ENCODE results near the gene PYM1.

PYM1 gene

GRCh38 chr12:55938826-55939501, 11.3 kb upstream of the PYM1 start:
- Histone ChIP-seq H3K36me3 (ENCODE audit: control insufficient read depth, insufficient read depth, low read length) (no peaks in the 10 kb centered on the region), H3K27ac (ENCODE audit: low read depth, low read length) (no peak overlapping the region), H3K4me3 (ENCODE audit: low read depth, low read length) (no peak overlapping the region), H3K27me3 (ENCODE audit: control insufficient read depth, insufficient read depth, low read length) (peaks cover 5% of the 10 kb centered on the region; the same call in 1 of the 2 replicates), H3K9me3 (ENCODE audit: control insufficient read depth, insufficient read depth, low read depth, low read length) (no peaks in the 10 kb centered on the region), H3K4me1 (ENCODE audit: control insufficient read depth, insufficient read depth, low read length) (peaks cover 4% of the 10 kb centered on the region; the same call in 1 of the 2 replicates), H3K9ac (ENCODE audit: low read length) (no peak overlapping the region)

- H3K9ac ChIP-seq (ENCODE audit: low read length) = no peak overlapping the region
- no peaks in the 10 kb centered on the region for H3K36me3 ChIP-seq (ENCODE audit: control insufficient read depth, insufficient read depth, low read length)
- H3K9me3 ChIP-seq (ENCODE audit: control insufficient read depth, insufficient read depth, low read depth, low read length) = no peaks in the 10 kb centered on the region
- peaks cover 6% of the 10 kb centered on the region for H3K4me1 ChIP-seq (ENCODE audit: control insufficient read depth, insufficient read depth, low read length)
- peaks cover 13% of the 10 kb centered on the region for H3K27me3 ChIP-seq (ENCODE audit: control insufficient read depth, insufficient read depth, low read length)
- no peak overlapping the region for H3K27ac ChIP-seq (ENCODE audit: low read depth, low read length)
- H3K4me3 ChIP-seq (ENCODE audit: low read depth, low read length) = no peak overlapping the region
These were observed 10.3 kb upstream of the PYM1 start for GRCh38 chr12:55937981-55938380.

- Histone ChIP-seq H3K27me3 (ENCODE audit: control insufficient read depth, insufficient read depth, low read length) (peaks cover 28% of the 10 kb centered on the region), H3K4me3 (ENCODE audit: low read depth, low read length) (no peak overlapping the region), H3K4me1 (ENCODE audit: control insufficient read depth, insufficient read depth, low read length) (peaks cover 22% of the 10 kb centered on the region), H3K27ac (ENCODE audit: low read depth, low read length) (no peak overlapping the region), H3K9ac (ENCODE audit: low read length) (no peak overlapping the region), H3K36me3 (ENCODE audit: control insufficient read depth, insufficient read depth, low read length) (no peaks in the 10 kb centered on the region), H3K9me3 (ENCODE audit: control insufficient read depth, insufficient read depth, low read depth, low read length) (no peaks in the 10 kb centered on the region)
These were observed 8.1 kb upstream of the PYM1 start for GRCh38 chr12:55935738-55936151.

- no peak overlapping the region for H3K27ac ChIP-seq (ENCODE audit: low read depth, low read length)
- peaks cover 18% of the 10 kb centered on the region for H3K4me1 ChIP-seq (ENCODE audit: control insufficient read depth, insufficient read depth, low read length)
- H3K27me3 ChIP-seq (ENCODE audit: control insufficient read depth, insufficient read depth, low read length) = peaks cover 28% of the 10 kb centered on the region
- H3K4me3 ChIP-seq (ENCODE audit: low read depth, low read length) = no peak overlapping the region
- no peaks in the 10 kb centered on the region for H3K36me3 ChIP-seq (ENCODE audit: control insufficient read depth, insufficient read depth, low read length)
- no peak overlapping the region for H3K9ac ChIP-seq (ENCODE audit: low read length)
- no peaks in the 10 kb centered on the region for H3K9me3 ChIP-seq (ENCODE audit: control insufficient read depth, insufficient read depth, low read depth, low read length)
These were observed 7.1 kb upstream of the PYM1 start for GRCh38 chr12:55934773-55935172.

- H3K9ac ChIP-seq (ENCODE audit: low read length) = no peak overlapping the region
- H3K9me3 ChIP-seq (ENCODE audit: control insufficient read depth, insufficient read depth, low read depth, low read length) = no peaks in the 10 kb centered on the region
- no peak overlapping the region for H3K27ac ChIP-seq (ENCODE audit: low read depth, low read length)
- H3K4me1 ChIP-seq (ENCODE audit: control insufficient read depth, insufficient read depth, low read length) = peaks cover 20% of the 10 kb centered on the region
- H3K27me3 ChIP-seq (ENCODE audit: control insufficient read depth, insufficient read depth, low read length) = peaks cover 28% of the 10 kb centered on the region
- no peak overlapping the region for H3K4me3 ChIP-seq (ENCODE audit: low read depth, low read length)
- no peaks in the 10 kb centered on the region for H3K36me3 ChIP-seq (ENCODE audit: control insufficient read depth, insufficient read depth, low read length)
These were observed 6.4 kb upstream of the PYM1 start for GRCh38 chr12:55933799-55934742.

GRCh38 chr12:55933169-55933798, 5.6 kb upstream of the PYM1 start:
- Histone ChIP-seq H3K27ac (ENCODE audit: low read depth, low read length) (no peak overlapping the region), H3K36me3 (ENCODE audit: control insufficient read depth, insufficient read depth, low read length) (no peaks in the 10 kb centered on the region), H3K9ac (ENCODE audit: low read length) (no peak overlapping the region), H3K4me1 (ENCODE audit: control insufficient read depth, insufficient read depth, low read length) (peaks cover 20% of the 10 kb centered on the region), H3K9me3 (ENCODE audit: control insufficient read depth, insufficient read depth, low read depth, low read length) (no peaks in the 10 kb centered on the region), H3K4me3 (ENCODE audit: low read depth, low read length) (no peak overlapping the region), H3K27me3 (ENCODE audit: control insufficient read depth, insufficient read depth, low read length) (peaks cover 28% of the 10 kb centered on the region)

GRCh38 chr12:55932551-55932910, 4.8 kb upstream of the PYM1 start:
- Histone ChIP-seq H3K36me3 (ENCODE audit: control insufficient read depth, insufficient read depth, low read length) (no peaks in the 10 kb centered on the region), H3K4me1 (ENCODE audit: control insufficient read depth, insufficient read depth, low read length) (peaks cover 20% of the 10 kb centered on the region), H3K27ac (ENCODE audit: low read depth, low read length) (no peak overlapping the region), H3K27me3 (ENCODE audit: control insufficient read depth, insufficient read depth, low read length) (peaks cover 28% of the 10 kb centered on the region), H3K9me3 (ENCODE audit: control insufficient read depth, insufficient read depth, low read depth, low read length) (no peaks in the 10 kb centered on the region), H3K9ac (ENCODE audit: low read length) (peak overlapping the region; percentile 36), H3K4me3 (ENCODE audit: low read depth, low read length) (peak overlapping the region; percentile 63)

GRCh38 chr12:55931780-55932550, 4.3 kb upstream of the PYM1 start:
- Histone ChIP-seq H3K27ac (ENCODE audit: low read depth, low read length) (no peak overlapping the region), H3K27me3 (ENCODE audit: control insufficient read depth, insufficient read depth, low read length) (peaks cover 28% of the 10 kb centered on the region)

GRCh38 chr12:55931317-55931779, 3.7 kb upstream of the PYM1 start:
- Histone ChIP-seq H3K4me1 (ENCODE audit: control insufficient read depth, insufficient read depth, low read length) (peaks cover 20% of the 10 kb centered on the region), H3K27ac (ENCODE audit: low read depth, low read length) (no peak overlapping the region), H3K4me3 (ENCODE audit: low read depth, low read length) (peak overlapping the region; percentile 63), H3K9ac (ENCODE audit: low read length) (no peak overlapping the region), H3K27me3 (ENCODE audit: control insufficient read depth, insufficient read depth, low read length) (peaks cover 28% of the 10 kb centered on the region), H3K9me3 (ENCODE audit: control insufficient read depth, insufficient read depth, low read depth, low read length) (no peaks in the 10 kb centered on the region), H3K36me3 (ENCODE audit: control insufficient read depth, insufficient read depth, low read length) (0 out of 2 replicates have a peak, but pooled peaks cover 3% of the 10 kb centered on the region)

More at GRCh38 chr12:55931780-55932550, 4.3 kb upstream of the PYM1 start:
- H3K4me3 ChIP-seq (ENCODE audit: low read depth, low read length) = peak overlapping the region; percentile 63
- 0 out of 2 replicates have a peak, but pooled peaks cover 3% of the 10 kb centered on the region for H3K36me3 ChIP-seq (ENCODE audit: control insufficient read depth, insufficient read depth, low read length)
- H3K9ac ChIP-seq (ENCODE audit: low read length) = peak overlapping the region; percentile 36
- no peaks in the 10 kb centered on the region for H3K9me3 ChIP-seq (ENCODE audit: control insufficient read depth, insufficient read depth, low read depth, low read length)
- H3K4me1 ChIP-seq (ENCODE audit: control insufficient read depth, insufficient read depth, low read length) = peaks cover 20% of the 10 kb centered on the region

- peaks cover 28% of the 10 kb centered on the region for H3K27me3 ChIP-seq (ENCODE audit: control insufficient read depth, insufficient read depth, low read length)
- no peaks in the 10 kb centered on the region for H3K9me3 ChIP-seq (ENCODE audit: control insufficient read depth, insufficient read depth, low read depth, low read length)
- H3K27ac ChIP-seq (ENCODE audit: low read depth, low read length) = no peak within 1 kb of the TSS
- H3K9ac ChIP-seq (ENCODE audit: low read length) = no peak within 1 kb of the TSS
- H3K36me3 ChIP-seq (ENCODE audit: control insufficient read depth, insufficient read depth, low read length) = 0 out of 2 replicates have a peak, but pooled peaks cover 3% of the 10 kb centered on the region
- peak within 1 kb of the TSS; percentile 63 for H3K4me3 ChIP-seq (ENCODE audit: low read depth, low read length)
- peaks cover 23% of the 10 kb centered on the region for H3K4me1 ChIP-seq (ENCODE audit: control insufficient read depth, insufficient read depth, low read length)
These were observed 3.1 kb upstream of the PYM1 start, which contains the start of gene DGKA for GRCh38 chr12:55930771-55931316. Gene DGKA, plus strand, starts transcription at chr12:55931162. Its CDS starts 5,342 bp downstream, at chr12:55936504.
